Astrocyte of the spinal cord (primary cell): Measurements from ENCODE around the gene STC2.

ENCODE experiments used
- DNase-seq: peaks from one replicate; pipeline ENCODE4 v3.0.0; 2011; ENCODE audit warnings: low read depth, low spot score
- H3K4me3 ChIP-seq: 2 replicates; pipeline ENCODE4 v1.5.1; 2011; ENCODE audit warnings: low read depth, mild to moderate bottlenecking, low read length, moderate library complexity
- in situ Hi-C: cut with HindIII; loops from 2 replicates; pipeline ENCODE4 v1.10.0; 2017; ENCODE audit warnings: low sequenced_read_pairs
- TF ChIP-seq, protein P1 (sequence below): IDR thresholded peaks from 2 replicates; pipeline ENCODE4 v1.5.1; 2012; ENCODE audit warnings: low read depth, mild to moderate bottlenecking, low read length, inconsistent platforms

Gene STC2

DNA sequence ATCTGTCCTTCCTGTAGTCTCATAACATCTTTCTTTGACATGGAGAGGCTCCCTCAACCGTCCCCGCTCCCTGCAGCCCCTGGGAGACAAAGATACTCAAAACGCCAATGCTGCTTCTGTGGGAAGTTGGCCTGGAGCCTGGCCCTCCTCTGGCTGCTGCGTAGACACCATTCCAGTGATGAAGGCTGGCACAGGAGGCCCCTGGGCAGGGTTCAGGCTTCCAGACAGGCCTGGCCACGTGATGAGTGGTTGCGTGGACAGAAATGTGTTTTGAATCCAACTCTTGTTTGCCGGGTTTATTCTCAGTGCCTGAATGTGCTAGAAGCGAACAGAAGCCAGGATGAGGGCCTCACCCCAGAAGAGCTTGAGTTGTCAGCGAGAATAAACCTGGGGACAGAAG lies 50.0 kb downstream of the STC2 start:
- DNase-seq: no peak
- TF ChIP-seq, protein P1, sequence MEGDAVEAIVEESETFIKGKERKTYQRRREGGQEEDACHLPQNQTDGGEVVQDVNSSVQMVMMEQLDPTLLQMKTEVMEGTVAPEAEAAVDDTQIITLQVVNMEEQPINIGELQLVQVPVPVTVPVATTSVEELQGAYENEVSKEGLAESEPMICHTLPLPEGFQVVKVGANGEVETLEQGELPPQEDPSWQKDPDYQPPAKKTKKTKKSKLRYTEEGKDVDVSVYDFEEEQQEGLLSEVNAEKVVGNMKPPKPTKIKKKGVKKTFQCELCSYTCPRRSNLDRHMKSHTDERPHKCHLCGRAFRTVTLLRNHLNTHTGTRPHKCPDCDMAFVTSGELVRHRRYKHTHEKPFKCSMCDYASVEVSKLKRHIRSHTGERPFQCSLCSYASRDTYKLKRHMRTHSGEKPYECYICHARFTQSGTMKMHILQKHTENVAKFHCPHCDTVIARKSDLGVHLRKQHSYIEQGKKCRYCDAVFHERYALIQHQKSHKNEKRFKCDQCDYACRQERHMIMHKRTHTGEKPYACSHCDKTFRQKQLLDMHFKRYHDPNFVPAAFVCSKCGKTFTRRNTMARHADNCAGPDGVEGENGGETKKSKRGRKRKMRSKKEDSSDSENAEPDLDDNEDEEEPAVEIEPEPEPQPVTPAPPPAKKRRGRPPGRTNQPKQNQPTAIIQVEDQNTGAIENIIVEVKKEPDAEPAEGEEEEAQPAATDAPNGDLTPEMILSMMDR: no peak
- no peak overlapping the region for H3K4me3 ChIP-seq
- in situ Hi-C loops: no loop called here

DNA sequence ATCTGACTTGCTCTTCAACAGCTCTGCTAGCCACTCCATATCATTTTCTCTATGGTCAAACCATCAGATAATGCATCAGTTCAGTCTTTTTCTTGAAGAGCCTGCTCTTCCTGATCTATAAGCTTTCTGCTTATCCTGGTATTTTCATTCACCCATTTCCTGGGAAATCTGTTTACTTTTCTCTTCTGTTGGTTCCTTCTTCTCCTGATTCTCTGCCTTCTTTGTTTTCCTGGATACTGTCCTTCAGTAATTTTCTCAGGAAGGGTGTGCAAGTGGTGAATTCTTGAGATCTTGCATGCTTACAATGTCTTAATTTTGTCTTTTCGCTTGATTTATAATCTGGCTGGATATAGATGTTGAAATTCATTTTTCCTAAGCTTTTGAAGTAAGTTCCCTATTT lies 53.4 kb downstream of the STC2 start:
- H3K4me3 ChIP-seq: no peak overlapping the region
- TF ChIP-seq, protein P1: no peak
- in situ Hi-C loops: no loop called here
- no peak for DNase-seq

DNA sequence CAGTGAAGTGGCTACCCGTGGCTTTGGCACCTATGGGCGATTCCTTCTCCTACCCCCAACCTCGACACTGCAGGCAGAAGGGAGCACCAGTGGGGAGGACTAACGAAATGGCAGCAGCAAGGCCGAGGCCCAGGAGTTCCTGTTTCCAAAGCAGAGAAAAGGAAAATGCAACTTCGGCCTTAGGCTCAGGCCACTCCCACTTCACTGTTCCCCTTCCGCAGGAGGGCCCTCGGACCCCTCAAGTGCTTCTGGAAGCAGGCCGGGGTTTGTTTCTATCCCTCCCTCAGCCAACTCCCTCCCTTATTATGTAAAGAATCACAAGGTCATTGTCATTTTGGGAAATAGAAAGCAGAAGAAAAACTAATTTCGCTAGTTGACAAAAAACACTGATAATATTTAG lies 56.8 kb downstream of the STC2 start:
- TF ChIP-seq, protein P1: no peak
- in situ Hi-C loops: no loop called here
- no peak overlapping the region for H3K4me3 ChIP-seq
- no peak for DNase-seq

DNA sequence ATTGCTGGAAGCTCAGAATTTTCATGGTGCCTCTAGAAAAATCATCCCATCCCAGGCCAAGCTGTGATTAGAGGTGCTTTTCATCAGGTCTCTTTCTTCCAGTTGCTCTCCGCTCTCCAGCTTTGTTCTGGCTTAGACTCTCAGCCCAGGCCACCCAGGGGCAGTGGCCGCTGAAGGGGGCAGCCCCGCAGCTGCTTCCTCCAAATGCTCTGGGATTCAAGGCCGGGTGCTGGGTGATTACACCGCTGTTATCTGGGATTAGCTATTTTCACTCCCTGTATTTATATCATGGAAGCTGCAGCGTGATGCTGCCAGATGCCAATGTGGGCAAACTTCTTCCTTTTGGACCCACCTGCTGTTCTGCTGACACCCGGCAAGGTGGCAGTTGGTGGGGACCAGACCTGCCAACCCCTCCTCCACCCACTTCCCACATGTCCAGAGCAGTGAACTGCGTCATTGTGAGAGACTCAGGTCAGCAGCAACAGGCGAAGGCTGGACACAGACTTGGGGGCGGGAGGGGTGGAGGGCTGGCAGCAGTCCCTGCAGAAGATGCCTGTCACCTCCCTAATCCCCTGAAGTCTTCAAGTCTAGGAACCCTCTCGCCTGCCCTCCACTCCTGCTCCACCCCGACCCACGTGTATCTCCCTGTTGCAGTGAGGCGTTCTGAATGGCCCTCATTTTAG lies 59.3 kb downstream of the STC2 start:
- TF ChIP-seq, protein P1: no peak
- DNase-seq: no peak
- in situ Hi-C loops: no loop called here
- no peak overlapping the region for H3K4me3 ChIP-seq

DNA sequence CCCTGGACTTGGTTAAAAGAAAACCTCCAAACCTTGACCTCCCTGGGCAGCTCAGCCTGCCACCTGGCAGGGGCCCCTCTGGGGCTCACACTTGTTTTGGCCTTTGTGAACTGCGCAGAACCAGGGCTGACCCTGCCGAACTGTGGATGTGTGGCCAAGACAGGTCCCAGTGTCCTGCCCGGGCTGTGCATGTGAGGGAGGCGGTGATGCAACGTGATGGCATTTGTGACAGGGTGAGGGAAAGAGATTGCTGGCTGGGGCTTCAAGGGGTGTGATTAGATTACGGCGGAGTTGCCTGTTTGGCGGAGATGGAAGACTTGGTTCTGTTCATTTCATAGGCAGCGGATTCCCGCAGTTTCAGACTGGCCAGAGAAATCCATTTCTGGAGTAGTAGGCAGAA lies 62.8 kb downstream of the STC2 start:
- TF ChIP-seq, protein P1: no peak
- H3K4me3 ChIP-seq: no peak overlapping the region
- in situ Hi-C loops: no loop called here
- DNase-seq: no peak
